GM18861 (cell line): ENCODE measurements around the gene TUBGCP6.

Experiments used
- ATAC-seq: cut with Tn5 transposase; IDR thresholded peaks from one replicate; pipeline ENCODE4 v1.9.1; 2021; ENCODE audit not compliant: unreplicated experiment

Gene TUBGCP6

GRCh38 chr22:50198624-50199017, 46.2 kb downstream of the TUBGCP6 start:
- no peak for ATAC-seq

- ATAC-seq: no peak
These were observed 46.8 kb downstream of the TUBGCP6 start for GRCh38 chr22:50197856-50198623.

- no peak for ATAC-seq
These were observed 47.6 kb downstream of the TUBGCP6 start for GRCh38 chr22:50197000-50197800.

GRCh38 chr22:50196256-50196655, 48.6 kb downstream of the TUBGCP6 start:
- ATAC-seq: no peak

GRCh38 chr22:50194037-50194805, 50.6 kb downstream of the TUBGCP6 start:
- no peak for ATAC-seq

- ATAC-seq: no peak
These were observed 51.2 kb downstream of the TUBGCP6 start for GRCh38 chr22:50193621-50194020.

GRCh38 chr22:50192436-50193204, 52.2 kb downstream of the TUBGCP6 start:
- no peak for ATAC-seq

- ATAC-seq: peak; percentile 27
These were observed 53.7 kb downstream of the TUBGCP6 start for GRCh38 chr22:50190941-50191741.

- ATAC-seq: peak; percentile 36
These were observed 54.5 kb downstream of the TUBGCP6 start for GRCh38 chr22:50190182-50190940.

GRCh38 chr22:50189849-50190181, 55.0 kb downstream of the TUBGCP6 start:
- ATAC-seq: no peak

- no peak for ATAC-seq
These were observed 55.5 kb downstream of the TUBGCP6 start for GRCh38 chr22:50189184-50189848.

GRCh38 chr22:50188356-50188755, 56.5 kb downstream of the TUBGCP6 start:
- no peak for ATAC-seq

GRCh38 chr22:50186761-50187523, 57.9 kb downstream of the TUBGCP6 start:
- no peak for ATAC-seq

- ATAC-seq: no peak
These were observed 58.6 kb downstream of the TUBGCP6 start for GRCh38 chr22:50186181-50186714.

GRCh38 chr22:50185375-50186087, 59.3 kb downstream of the TUBGCP6 start, which contains the start of gene TRABD:
Gene TRABD, plus strand, starts transcription at chr22:50185913. Its CDS starts 7,148 bp downstream, at chr22:50193061.
- no peak for ATAC-seq

- no peak for ATAC-seq
These were observed 59.9 kb downstream of the TUBGCP6 start for GRCh38 chr22:50184902-50185374.
